Left ventricle myocardium inferior (tissue), 1 donor: ENCODE results near the gene CALN1. TPM values are rescaled to one million over a fixed set of nuclear protein-coding genes. Genes with fewer than 3 reads are reported as not detected.

Experiments
- DNase-seq: peaks from one replicate; pipeline ENCODE4 v3.0.0-alpha.2; 2020
- H3K27ac ChIP-seq: fragments of 200-600 bp; replicated peaks from 2 replicates; pipeline ENCODE4 v1.8.0; 2021
- H3K27me3 ChIP-seq: fragments of 200-600 bp; 2 replicates; pipeline ENCODE4 v1.8.0; 2021; ENCODE audit warnings: low read depth
- H3K36me3 ChIP-seq: fragments of 200-600 bp; 2 replicates; pipeline ENCODE4 v1.8.0; 2021
- H3K4me1 ChIP-seq: fragments of 200-600 bp; 2 replicates; pipeline ENCODE4 v1.8.0; 2021
- H3K4me3 ChIP-seq: fragments of 200-600 bp; 2 replicates; pipeline ENCODE4 v1.8.0; 2021; ENCODE audit warnings: mild to moderate bottlenecking, moderate library complexity
- H3K9me3 ChIP-seq: fragments of 200-600 bp; replicated peaks from 2 replicates; pipeline ENCODE4 v1.8.0; 2021
- CTCF ChIP-seq: fragments of 200-600 bp; IDR thresholded peaks from 2 replicates; pipeline ENCODE4 v1.8.0; 2021; ENCODE audit warnings: antibody characterized with exemption, mild to moderate bottlenecking, borderline replicate concordance
- intact Hi-C: fragments of 100-400 bp; cut with micrococcal nuclease; formaldehyde crosslinking; loops from one replicate; pipeline ENCODE4 v1.11.0; 2022
- total RNA-seq: library from RNA; stranded (reverse); fragmentation: NEBNext Ultra II Directional; extraction: Animal tissue kit (Norgen Biotek cat#: 25700); gene quantifications from one replicate; pipeline ENCODE4 v1.2.1, GENCODE V29; 2021
- donor health status: DM: no; HTN: yes; CAD: no; lungs with severe emphysema.

CALN1 gene
- total RNA-seq, 1 donor from 2014 or later, result not detected

- H3K27ac ChIP-seq, result no peak overlapping the region
- H3K4me3 ChIP-seq, result no peak overlapping the region
- no peak for TF ChIP-seq CTCF
- no peaks in the 10 kb centered on the region for H3K36me3 ChIP-seq
- no peaks in the 10 kb centered on the region for H3K4me1 ChIP-seq
- peaks cover 28% of the 10 kb centered on the region for H3K27me3 ChIP-seq
- H3K9me3 ChIP-seq, result peaks cover 6% of the 10 kb centered on the region
- intact Hi-C loops, result no loop called here
- DNase-seq, result no peak
Observed at GRCh38 chr7:71851776-71852498, 560.2 kb downstream of the CALN1 start.

GRCh38 chr7:71846160-71846559 lies 566.0 kb downstream of the CALN1 start:
- H3K4me3 ChIP-seq, result no peak overlapping the region
- TF ChIP-seq CTCF, result no peak
- peaks cover 30% of the 10 kb centered on the region for H3K27me3 ChIP-seq
- H3K27ac ChIP-seq, result no peak overlapping the region
- no peaks in the 10 kb centered on the region for H3K4me1 ChIP-seq
- intact Hi-C loops, result no loop called here
- peaks cover 6% of the 10 kb centered on the region for H3K9me3 ChIP-seq
- no peaks in the 10 kb centered on the region for H3K36me3 ChIP-seq
- no peak for DNase-seq

- Histone ChIP-seq H3K9me3 (peaks cover 6% of the 10 kb centered on the region), H3K27ac (no peak overlapping the region), H3K27me3 (peaks cover 31% of the 10 kb centered on the region), H3K4me3 (no peak overlapping the region), H3K36me3 (no peaks in the 10 kb centered on the region), H3K4me1 (no peaks in the 10 kb centered on the region)
- intact Hi-C loops, result no loop called here
- DNase-seq, result no peak
- no peak for TF ChIP-seq CTCF
Observed at GRCh38 chr7:71843676-71844075, 568.5 kb downstream of the CALN1 start.

- intact Hi-C loops, result no loop called here
- peaks cover 1% of the 10 kb centered on the region for H3K9me3 ChIP-seq
- DNase-seq, result no peak
- no peaks in the 10 kb centered on the region for H3K36me3 ChIP-seq
- H3K27ac ChIP-seq, result no peak overlapping the region
- H3K4me3 ChIP-seq, result no peak overlapping the region
- H3K27me3 ChIP-seq, result peaks cover 31% of the 10 kb centered on the region
- H3K4me1 ChIP-seq, result no peaks in the 10 kb centered on the region
- no peak for TF ChIP-seq CTCF
Observed at GRCh38 chr7:71842786-71843185, 569.4 kb downstream of the CALN1 start.

GRCh38 chr7:71842381-71842780 lies 569.8 kb downstream of the CALN1 start:
- H3K36me3 ChIP-seq, result no peaks in the 10 kb centered on the region
- intact Hi-C loops, result no loop called here
- peaks cover 31% of the 10 kb centered on the region for H3K27me3 ChIP-seq
- DNase-seq, result no peak
- no peak overlapping the region for H3K27ac ChIP-seq
- no peak overlapping the region for H3K4me3 ChIP-seq
- no peak for TF ChIP-seq CTCF
- no peaks in the 10 kb centered on the region for H3K4me1 ChIP-seq
- H3K9me3 ChIP-seq, result no peaks in the 10 kb centered on the region
